Erythroblast (primary cell): ENCODE results near the gene LTBP1.
"Not testable (repeated sequence)": the region's sequence is repeated elsewhere in the genome, so short reads cannot be mapped to it uniquely, and the experiment has no call there.

Source experiments
- GATA1 ChIP-seq: IDR thresholded peaks from 2 replicates; pipeline ENCODE4 v1.6.1; 2011; ENCODE audit warnings: low read depth, mild to moderate bottlenecking, control low read depth, low read length, moderate library complexity
- POLR2A ChIP-seq: IDR thresholded peaks from 2 replicates; pipeline ENCODE4 v1.6.1; 2011; ENCODE audit warnings: mild to moderate bottlenecking, low read length

DNA sequence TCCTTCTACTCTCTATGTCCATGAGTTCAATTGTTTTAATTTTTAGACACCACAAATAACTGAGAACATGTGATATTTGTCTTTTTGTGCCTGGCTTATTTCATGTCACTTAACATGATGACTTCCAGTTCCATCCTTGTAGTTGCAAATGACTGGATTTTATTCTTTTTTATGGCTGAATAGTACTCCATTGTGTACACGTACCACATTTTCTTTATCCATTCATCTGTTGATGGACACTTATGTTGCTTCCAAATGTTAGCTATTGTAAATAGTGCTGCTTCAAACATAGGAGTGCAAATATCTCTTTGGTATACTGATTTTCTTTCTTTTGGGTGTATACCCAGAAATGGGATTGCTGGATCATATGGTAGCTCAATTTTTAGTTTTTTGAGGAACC is 27.0 kb downstream of the LTBP1 start:
- not testable (repeated sequence) for TF ChIP-seq POLR2A, GATA1
